Measurements from ENCODE around the gene FOXN1. TPM values are rescaled to one million over a fixed set of nuclear protein-coding genes. Genes with fewer than 3 reads are reported as not detected.

Gene FOXN1
- total and polyA plus RNA-seq, 2 of the 13 experiments (the other 11 are each of a cell fraction or from before 2014, with no cell fraction given), result 0.01 TPM; not detected in 1

- TF ChIP-seq, protein P1, sequence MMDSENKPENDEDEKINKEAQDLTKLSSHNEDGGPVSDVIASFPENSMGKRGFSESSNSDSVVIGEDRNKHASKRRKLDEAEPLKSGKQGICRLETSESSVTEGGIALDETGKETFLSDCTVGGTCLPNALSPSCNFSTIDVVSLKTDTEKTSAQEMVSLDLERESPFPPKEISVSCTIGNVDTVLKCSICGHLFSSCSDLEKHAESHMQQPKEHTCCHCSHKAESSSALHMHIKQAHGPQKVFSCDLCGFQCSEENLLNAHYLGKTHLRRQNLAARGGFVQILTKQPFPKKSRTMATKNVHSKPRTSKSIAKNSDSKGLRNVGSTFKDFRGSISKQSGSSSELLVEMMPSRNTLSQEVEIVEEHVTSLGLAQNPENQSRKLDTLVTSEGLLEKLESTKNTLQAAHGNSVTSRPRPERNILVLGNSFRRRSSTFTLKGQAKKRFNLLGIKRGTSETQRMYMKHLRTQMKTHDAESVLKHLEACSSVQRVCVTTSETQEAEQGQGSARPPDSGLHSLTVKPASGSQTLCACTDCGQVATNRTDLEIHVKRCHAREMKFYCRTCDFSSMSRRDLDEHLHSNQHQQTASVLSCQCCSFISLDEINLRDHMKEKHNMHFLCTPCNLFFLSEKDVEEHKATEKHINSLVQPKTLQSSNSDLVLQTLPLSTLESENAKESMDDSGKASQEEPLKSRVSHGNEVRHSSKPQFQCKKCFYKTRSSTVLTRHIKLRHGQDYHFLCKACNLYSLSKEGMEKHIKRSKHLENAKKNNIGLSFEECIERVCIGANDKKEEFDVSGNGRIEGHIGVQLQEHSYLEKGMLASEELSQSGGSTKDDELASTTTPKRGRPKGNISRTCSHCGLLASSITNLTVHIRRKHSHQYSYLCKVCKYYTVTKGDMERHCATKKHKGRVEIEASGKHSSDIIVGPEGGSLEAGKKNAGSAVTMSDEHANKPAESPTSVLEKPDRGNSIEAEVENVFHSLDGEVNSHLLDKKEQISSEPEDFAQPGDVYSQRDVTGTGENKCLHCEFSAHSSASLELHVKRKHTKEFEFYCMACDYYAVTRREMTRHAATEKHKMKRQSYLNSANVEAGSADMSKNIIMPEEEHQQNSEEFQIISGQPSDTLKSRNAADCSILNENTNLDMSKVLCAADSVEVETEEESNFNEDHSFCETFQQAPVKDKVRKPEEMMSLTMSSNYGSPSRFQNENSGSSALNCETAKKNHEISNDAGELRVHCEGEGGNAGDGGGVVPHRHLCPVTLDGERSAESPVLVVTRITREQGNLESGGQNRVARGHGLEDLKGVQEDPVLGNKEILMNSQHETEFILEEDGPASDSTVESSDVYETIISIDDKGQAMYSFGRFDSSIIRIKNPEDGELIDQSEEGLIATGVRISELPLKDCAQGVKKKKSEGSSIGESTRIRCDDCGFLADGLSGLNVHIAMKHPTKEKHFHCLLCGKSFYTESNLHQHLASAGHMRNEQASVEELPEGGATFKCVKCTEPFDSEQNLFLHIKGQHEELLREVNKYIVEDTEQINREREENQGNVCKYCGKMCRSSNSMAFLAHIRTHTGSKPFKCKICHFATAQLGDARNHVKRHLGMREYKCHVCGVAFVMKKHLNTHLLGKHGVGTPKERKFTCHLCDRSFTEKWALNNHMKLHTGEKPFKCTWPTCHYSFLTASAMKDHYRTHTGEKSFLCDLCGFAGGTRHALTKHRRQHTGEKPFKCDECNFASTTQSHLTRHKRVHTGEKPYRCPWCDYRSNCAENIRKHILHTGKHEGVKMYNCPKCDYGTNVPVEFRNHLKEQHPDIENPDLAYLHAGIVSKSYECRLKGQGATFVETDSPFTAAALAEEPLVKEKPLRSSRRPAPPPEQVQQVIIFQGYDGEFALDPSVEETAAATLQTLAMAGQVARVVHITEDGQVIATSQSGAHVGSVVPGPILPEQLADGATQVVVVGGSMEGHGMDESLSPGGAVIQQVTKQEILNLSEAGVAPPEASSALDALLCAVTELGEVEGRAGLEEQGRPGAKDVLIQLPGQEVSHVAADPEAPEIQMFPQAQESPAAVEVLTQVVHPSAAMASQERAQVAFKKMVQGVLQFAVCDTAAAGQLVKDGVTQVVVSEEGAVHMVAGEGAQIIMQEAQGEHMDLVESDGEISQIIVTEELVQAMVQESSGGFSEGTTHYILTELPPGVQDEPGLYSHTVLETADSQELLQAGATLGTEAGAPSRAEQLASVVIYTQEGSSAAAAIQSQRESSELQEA (CRISPR knock-in tag; IDR thresholded peaks at IDR 0.05; ENCODE audit: not compliant biosample characterization), result no peak
- no peak for TF ChIP-seq CENPT (CRISPR knock-in tag; IDR thresholded peaks at IDR 0.05; ENCODE audit: low read depth)
- TF ChIP-seq RARA (CRISPR knock-in tag; IDR thresholded peaks at IDR 0.05), result 0 out of 2 replicates have a peak, but pooled peaks have one; percentile 13
- TF ChIP-seq SMAD9 (CRISPR knock-in tag; IDR thresholded peaks at IDR 0.05), result no peak
- TF ChIP-seq ZFX (CRISPR knock-in tag; IDR thresholded peaks at IDR 0.05; ENCODE audit: low read depth), result peak; percentile 59
- TF ChIP-seq, protein P2, sequence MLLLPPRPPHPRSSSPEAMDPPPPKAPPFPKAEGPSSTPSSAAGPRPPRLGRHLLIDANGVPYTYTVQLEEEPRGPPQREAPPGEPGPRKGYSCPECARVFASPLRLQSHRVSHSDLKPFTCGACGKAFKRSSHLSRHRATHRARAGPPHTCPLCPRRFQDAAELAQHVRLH (CRISPR knock-in tag; IDR thresholded peaks at IDR 0.05; ENCODE audit: borderline replicate concordance, low read depth), result no peak
- TF ChIP-seq ZNF839 (CRISPR knock-in tag; IDR thresholded peaks at IDR 0.05; ENCODE audit: borderline replicate concordance), result no peak
- no peak for TF ChIP-seq ZNF282 (IDR thresholded peaks at IDR 0.05; ENCODE audit: partially characterized antibody)
- TF ChIP-seq SIX1 (CRISPR knock-in tag; IDR thresholded peaks at IDR 0.05; ENCODE audit: borderline replicate concordance), result no peak
- no peak for TF ChIP-seq POGZ (CRISPR knock-in tag; IDR thresholded peaks at IDR 0.05)
- no peak for TF ChIP-seq SUZ12 (IDR thresholded peaks at IDR 0.05; ENCODE audit: low read depth, low read length)
- no peak for TF ChIP-seq GATA4 (IDR thresholded peaks at IDR 0.05; ENCODE audit: borderline replicate concordance, low read depth)
- TF ChIP-seq, protein P3, sequence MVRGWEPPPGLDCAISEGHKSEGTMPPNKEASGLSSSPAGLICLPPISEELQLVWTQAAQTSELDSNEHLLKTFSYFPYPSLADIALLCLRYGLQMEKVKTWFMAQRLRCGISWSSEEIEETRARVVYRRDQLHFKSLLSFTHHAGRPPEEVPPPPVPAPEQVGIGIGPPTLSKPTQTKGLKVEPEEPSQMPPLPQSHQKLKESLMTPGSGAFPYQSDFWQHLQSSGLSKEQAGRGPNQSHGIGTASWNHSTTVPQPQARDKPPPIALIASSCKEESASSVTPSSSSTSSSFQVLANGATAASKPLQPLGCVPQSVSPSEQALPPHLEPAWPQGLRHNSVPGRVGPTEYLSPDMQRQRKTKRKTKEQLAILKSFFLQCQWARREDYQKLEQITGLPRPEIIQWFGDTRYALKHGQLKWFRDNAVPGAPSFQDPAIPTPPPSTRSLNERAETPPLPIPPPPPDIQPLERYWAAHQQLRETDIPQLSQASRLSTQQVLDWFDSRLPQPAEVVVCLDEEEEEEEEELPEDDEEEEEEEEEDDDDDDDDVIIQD (CRISPR knock-in tag; IDR thresholded peaks at IDR 0.05; ENCODE audit: low read depth), result no peak
- TF ChIP-seq ZNF549 (CRISPR knock-in tag; IDR thresholded peaks at IDR 0.05), result no peak
- TF ChIP-seq SRSF4 (IDR thresholded peaks at IDR 0.05; ENCODE audit: low read depth, low read length, poor library complexity, severe bottlenecking), result no peak
- no peak for TF ChIP-seq ZSCAN20 (CRISPR knock-in tag; IDR thresholded peaks at IDR 0.05; ENCODE audit: borderline replicate concordance)
- no peak for TF ChIP-seq GTF3A (CRISPR knock-in tag; conservative IDR thresholded peaks at IDR 0.05)
- no peak for TF ChIP-seq ZNF256 (CRISPR knock-in tag; conservative IDR thresholded peaks at IDR 0.05)
These were observed 18.6 kb downstream of the FOXN1 start (continued) for GRCh38 chr17:28524476-28525424.

Measured in HepG2 (cell line).